NT2/D1 (cell line): ENCODE measurements around the gene SIRT2.

Experiments
- SUZ12 ChIP-seq: IDR thresholded peaks from 2 replicates; pipeline ENCODE4 v1.6.1; 2011; ENCODE audit not compliant: insufficient read length, insufficient read depth; ENCODE audit errors: extremely low read depth
- ZNF274 ChIP-seq: IDR thresholded peaks from 2 replicates; pipeline ENCODE4 v1.6.1; 2011; ENCODE audit warnings: mild to moderate bottlenecking, low read depth, low read length

DNA sequence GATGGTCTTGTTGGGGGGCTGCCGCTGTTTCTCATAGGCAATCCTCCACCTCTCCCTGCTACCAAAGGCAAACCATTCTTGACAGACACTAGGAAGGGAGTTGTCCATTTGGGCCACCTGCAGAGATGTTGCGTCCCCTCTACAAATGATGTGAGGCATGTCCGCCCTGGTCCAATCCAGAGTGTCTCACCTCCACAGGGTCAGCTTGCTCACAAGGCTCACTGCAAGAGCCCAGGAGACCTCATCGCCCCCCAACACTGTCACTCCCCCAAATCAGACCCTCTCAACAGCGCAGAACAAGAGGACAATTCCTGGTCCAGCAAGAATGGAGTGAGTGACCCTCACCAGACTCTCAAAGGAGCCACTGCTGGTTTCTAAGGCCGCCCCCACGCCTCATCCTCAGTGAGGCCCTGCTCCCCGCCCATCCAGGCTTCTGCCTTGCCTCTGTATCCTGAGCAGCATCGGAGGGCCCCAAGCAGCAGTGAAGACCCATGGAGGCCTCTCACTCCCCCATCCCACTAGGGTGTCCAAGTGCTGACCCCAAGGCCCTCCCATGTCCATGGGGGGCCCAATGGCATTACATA lies 56.2 kb downstream of the SIRT2 start:
- TF ChIP-seq SUZ12, result no peak
- no peak for TF ChIP-seq ZNF274
